HUES6 (cell line): ENCODE data around the gene KDM6B.
"Not testable (repeated sequence)": the region's sequence is repeated elsewhere in the genome, so short reads cannot be mapped to it uniquely, and the experiment has no call there.

Experiments
- H3K27ac ChIP-seq: 2 replicates; pipeline ENCODE4 v1.7.0; 2013; ENCODE audit warnings: low read depth, mild to moderate bottlenecking, low read length, inconsistent platforms
- H3K27me3 ChIP-seq: 2 replicates; pipeline ENCODE4 v1.6.1; 2013; ENCODE audit warnings: low read length; ENCODE audit not compliant: control insufficient read depth, insufficient read depth
- H3K36me3 ChIP-seq: 2 replicates; pipeline ENCODE4 v1.6.1; 2013; ENCODE audit warnings: low read length; ENCODE audit not compliant: control insufficient read depth, insufficient read depth
- H3K4me1 ChIP-seq: 2 replicates; pipeline ENCODE4 v1.6.1; 2013; ENCODE audit warnings: low read length; ENCODE audit not compliant: control insufficient read depth, insufficient read depth
- H3K4me3 ChIP-seq: 2 replicates; pipeline ENCODE4 v1.5.1; 2013; ENCODE audit warnings: low read depth, low read length
- H3K9ac ChIP-seq: one replicate; pipeline ENCODE4 v1.6.1; 2013; ENCODE audit warnings: mild to moderate bottlenecking, low read length
- H3K9me3 ChIP-seq: 2 replicates; pipeline ENCODE4 v1.6.1; 2013; ENCODE audit warnings: low read depth, low read length; ENCODE audit not compliant: control insufficient read depth, insufficient read depth

Gene KDM6B

DNA sequence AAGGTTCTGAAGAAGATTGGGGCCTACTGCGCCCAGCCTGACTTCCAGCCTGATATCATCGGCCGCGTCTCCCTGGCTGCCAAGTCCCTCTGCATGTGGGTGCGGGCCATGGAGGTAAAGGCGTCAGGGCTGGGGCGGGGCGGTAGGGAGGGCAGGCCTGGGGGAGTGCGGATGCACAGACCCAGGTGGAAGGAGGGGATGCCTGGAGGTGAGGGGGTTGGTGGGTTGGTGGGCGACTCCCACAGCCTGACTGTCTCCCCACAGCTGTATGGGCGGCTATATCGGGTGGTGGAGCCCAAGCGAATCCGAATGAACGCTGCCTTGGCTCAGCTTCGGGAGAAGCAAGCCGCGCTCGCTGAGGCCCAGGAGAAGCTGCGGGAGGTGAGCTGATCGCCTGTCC lies 26.8 kb upstream of the KDM6B start:
- no peaks in the 10 kb centered on the region for H3K9me3 ChIP-seq
- no peak overlapping the region for H3K9ac ChIP-seq
- no peak overlapping the region for H3K4me3 ChIP-seq
- H3K27me3 ChIP-seq = no peaks in the 10 kb centered on the region
- no peak overlapping the region for H3K27ac ChIP-seq
- no peaks in the 10 kb centered on the region for H3K4me1 ChIP-seq
- no peaks in the 10 kb centered on the region for H3K36me3 ChIP-seq

DNA sequence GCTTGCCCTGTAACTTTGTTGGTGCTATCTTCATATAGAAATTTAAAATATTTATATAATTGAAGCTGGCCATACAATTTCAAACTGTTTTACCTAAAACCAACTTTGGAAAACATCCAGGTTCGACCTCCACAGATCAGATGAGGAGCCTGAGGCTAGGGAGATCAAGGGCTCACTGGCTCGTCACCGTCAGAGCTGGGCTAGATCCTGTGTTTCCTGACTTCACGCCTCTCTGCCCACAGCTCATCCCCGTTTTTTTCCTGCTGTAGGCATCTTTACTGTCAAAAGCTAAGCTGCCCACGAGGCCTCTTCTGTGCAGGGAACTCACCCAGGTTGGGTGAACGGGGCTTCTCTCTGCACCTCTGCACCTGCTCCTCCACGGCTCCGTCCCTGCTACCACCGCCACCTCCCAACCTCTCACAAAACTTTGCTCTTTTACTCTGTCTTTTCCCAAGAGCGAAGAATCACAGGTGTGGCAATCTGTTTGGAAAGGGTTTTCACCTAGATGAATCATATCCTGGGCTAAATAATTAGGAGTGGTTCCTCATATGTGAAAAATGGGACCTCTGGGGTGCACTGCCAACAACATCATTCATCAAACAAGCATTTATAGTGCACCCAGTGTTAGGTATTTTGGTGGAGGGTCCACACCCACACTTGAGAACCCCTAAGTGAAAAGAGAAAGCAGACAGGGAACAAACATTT lies 24.8 kb upstream of the KDM6B start:
- Histone ChIP-seq H3K27ac (no peak overlapping the region), H3K27me3 (no peaks in the 10 kb centered on the region), H3K9ac (no peak overlapping the region), H3K9me3 (no peaks in the 10 kb centered on the region), H3K36me3 (no peaks in the 10 kb centered on the region), H3K4me3 (no peak overlapping the region), H3K4me1 (no peaks in the 10 kb centered on the region)

DNA sequence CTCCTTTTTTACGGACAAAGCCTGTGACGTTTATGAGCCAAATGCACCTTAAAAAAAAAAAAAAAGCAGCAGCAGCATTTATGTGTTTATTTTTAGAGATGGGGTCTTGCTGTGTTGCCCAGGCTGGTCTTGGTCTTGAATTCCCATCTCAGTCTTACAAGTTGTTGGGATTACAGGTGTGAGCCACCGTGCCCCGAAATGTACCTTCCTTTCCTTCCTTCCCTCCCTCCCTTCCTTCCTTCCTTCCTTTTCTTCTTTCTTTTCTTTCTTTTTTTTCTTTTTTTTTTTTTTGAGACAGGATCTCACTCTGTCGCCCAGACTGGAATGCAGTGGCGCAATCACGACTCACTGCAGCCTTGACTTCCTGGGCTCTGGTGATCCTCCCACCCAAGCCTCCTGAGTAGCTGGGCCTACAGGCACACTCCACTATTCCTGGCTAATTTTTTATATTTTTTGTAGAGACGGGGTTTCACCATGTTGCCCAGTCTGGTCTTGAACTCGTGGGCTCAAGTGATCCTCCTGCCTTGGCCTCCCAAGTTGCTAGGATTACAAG lies 24.1 kb upstream of the KDM6B start:
- H3K4me1 ChIP-seq, H3K27ac ChIP-seq, H3K36me3 ChIP-seq, H3K27me3 ChIP-seq, H3K9me3 ChIP-seq, H3K9ac ChIP-seq, H3K4me3 ChIP-seq: not testable (repeated sequence)

DNA sequence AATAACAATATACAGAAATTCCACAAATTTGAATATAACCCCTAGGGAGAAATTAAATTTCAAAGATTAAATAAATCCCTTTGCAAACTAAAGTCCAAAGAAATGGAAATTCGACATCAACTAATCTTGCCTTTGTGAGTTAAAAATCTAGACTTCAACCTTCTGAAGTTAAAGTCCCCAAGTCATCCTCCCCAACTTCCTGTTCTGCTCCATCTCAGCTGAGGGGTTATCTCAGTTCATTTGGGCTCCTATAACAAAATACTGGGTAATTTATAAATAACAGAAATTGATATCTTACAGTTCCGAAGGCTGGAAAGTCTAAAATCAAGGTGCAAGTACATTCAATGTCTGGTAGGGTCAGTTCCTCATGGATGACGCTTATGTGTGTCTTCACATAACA lies 22.8 kb upstream of the KDM6B start:
- Histone ChIP-seq H3K9me3 (no peaks in the 10 kb centered on the region), H3K4me1 (no peaks in the 10 kb centered on the region), H3K36me3 (no peaks in the 10 kb centered on the region), H3K9ac (no peak overlapping the region), H3K27me3 (no peaks in the 10 kb centered on the region; the same call in 1 of the 2 replicates), H3K27ac (no peak overlapping the region), H3K4me3 (no peak overlapping the region)

DNA sequence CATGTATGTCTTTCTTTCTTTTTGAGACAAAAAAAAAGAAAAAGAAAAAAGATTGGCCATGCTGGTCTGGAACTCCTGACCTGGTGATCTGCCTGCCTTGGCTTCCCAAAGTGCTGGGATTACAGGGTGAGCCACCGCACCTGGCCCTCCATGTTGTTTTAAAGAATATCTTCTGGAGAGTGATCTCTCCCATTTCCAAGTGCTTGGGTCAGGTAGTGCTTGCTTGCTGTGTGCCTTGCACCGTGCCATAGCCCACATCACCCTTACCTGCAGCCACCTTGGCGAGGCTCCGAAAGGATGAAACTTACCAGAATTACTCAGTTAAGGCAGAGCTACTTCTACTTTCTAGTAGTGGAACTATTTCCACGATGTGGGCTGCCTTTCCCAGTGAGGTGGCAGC lies 19.0 kb upstream of the KDM6B start:
- H3K27me3 ChIP-seq = peaks cover 10% of the 10 kb centered on the region; the same call in 1 of the 2 replicates
- no peak overlapping the region for H3K9ac ChIP-seq
- no peak overlapping the region for H3K4me3 ChIP-seq
- no peaks in the 10 kb centered on the region for H3K36me3 ChIP-seq
- no peak overlapping the region for H3K27ac ChIP-seq
- H3K4me1 ChIP-seq = no peaks in the 10 kb centered on the region; the same call in 1 of the 2 replicates
- H3K9me3 ChIP-seq = no peaks in the 10 kb centered on the region

DNA sequence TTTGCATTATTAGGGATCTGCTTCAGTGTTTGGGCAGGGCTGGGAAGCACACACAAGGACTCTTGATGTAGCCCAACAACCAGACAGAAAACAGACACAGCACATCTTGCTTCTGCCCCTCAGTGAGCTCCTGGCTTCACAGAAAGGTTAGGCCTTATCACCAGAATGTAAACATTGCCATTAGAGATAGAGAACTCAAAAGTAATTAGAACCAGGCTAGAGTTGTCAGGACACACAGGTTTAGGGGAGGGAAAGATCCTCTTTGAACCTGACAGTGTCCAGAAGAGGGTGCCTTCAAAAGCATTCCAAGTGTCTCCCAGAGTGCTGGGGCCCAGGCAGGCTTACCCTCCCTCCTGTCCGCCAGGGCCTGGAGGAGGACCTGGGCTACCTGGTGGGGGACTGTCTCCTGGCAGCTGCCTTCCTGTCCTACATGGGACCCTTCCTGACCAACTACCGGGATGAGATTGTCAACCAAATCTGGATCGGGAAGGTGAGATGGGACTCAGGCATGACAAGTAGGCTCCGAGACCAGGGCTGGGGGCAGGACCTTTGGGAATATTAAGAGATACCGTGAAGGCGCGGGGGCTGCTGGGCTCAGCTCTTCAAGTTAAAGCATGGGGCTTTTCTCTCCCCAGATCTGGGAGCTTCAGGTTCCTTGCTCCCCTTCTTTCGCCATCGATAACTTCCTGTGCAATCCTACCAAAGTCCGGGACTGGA lies 16.9 kb upstream of the KDM6B start:
- no peaks in the 10 kb centered on the region for H3K9me3 ChIP-seq
- peaks cover 10% of the 10 kb centered on the region; the same call in 1 of the 2 replicates for H3K27me3 ChIP-seq
- H3K4me1 ChIP-seq = no peaks in the 10 kb centered on the region; the same call in 1 of the 2 replicates
- no peak overlapping the region for H3K27ac ChIP-seq
- no peak overlapping the region for H3K4me3 ChIP-seq
- no peak overlapping the region for H3K9ac ChIP-seq
- no peaks in the 10 kb centered on the region for H3K36me3 ChIP-seq

DNA sequence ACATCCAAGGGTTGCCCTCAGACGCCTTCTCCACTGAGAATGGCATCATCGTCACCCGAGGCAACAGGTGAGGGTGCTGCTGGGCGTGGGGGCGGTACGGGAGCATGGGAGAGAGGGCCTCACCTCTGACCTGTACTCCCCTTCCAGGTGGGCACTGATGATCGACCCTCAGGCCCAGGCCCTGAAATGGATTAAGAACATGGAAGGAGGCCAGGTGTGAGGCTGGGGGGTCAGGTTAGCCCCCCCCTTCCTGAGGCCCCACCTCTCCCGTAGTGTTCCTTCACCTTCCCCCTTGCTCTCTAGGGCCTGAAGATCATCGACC lies 16.4 kb upstream of the KDM6B start:
- Histone ChIP-seq H3K27me3 (peaks cover 10% of the 10 kb centered on the region; the same call in 1 of the 2 replicates), H3K9me3 (no peaks in the 10 kb centered on the region), H3K4me3 (no peak overlapping the region), H3K36me3 (no peaks in the 10 kb centered on the region), H3K4me1 (no peaks in the 10 kb centered on the region; the same call in 1 of the 2 replicates), H3K27ac (no peak overlapping the region), H3K9ac (no peak overlapping the region)

DNA sequence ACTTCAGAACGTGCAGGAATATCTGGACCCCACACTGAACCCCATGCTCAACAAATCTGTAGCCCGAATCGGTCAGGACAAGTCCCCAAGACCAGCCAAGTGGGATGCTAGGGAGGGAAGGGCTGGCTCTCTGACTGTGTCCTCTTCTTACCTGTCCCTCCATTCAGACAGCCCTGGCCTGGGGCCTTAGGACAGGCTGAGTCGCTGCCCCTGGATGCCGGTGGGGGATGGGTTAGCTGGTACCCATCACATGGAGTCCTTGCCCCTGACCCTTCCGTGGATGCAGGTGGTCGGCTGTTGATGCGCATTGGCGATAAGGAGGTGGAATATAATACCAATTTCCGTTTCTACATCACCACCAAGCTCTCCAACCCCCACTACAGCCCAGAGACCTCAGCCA lies 16.0 kb upstream of the KDM6B start:
- H3K4me1 ChIP-seq = no peaks in the 10 kb centered on the region; the same call in 1 of the 2 replicates
- H3K27me3 ChIP-seq = peaks cover 10% of the 10 kb centered on the region; the same call in 1 of the 2 replicates
- no peak overlapping the region for H3K9ac ChIP-seq
- H3K27ac ChIP-seq = no peak overlapping the region
- no peak overlapping the region for H3K4me3 ChIP-seq
- H3K36me3 ChIP-seq = no peaks in the 10 kb centered on the region
- no peaks in the 10 kb centered on the region for H3K9me3 ChIP-seq

DNA sequence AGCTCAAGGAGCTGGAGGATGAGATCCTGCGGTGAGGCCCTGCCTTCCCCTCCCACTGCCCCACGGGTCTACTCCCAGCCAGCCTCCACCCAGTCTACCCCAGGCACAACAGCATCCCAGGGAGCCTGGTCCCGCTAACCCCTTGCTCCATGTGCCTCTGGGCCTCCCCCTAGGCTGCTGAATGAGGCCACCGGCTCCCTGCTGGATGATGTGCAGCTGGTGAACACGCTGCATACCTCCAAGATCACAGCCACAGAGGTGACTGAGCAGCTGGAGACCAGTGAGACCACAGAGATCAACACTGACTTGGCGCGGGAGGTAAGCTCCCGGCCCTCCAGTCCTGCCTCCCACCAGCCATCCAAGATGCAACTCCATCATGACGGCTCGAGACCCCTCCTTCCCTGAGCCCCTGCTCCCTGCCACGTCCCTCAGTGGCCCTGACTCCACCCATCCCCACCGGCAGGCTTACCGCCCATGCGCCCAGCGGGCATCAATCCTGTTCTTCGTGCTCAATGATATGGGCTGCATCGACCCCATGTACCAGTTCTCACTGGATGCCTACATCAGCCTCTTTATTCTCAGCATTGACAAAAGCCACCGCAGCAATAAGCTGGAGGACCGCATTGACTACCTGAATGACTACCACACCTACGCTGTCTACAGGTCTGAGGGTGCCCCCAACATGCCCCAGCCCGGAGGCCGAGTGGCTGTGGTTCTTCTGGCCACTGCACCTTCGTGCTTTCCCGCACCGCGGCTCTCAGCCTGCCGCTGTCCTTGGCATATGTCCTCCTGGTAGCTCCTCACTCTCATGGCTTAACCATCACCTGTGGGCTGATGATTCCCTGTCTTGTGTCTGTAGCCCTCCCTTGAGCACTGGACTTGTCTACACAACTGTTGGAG lies 15.0 kb upstream of the KDM6B start:
- Histone ChIP-seq H3K36me3 (no peaks in the 10 kb centered on the region), H3K4me1 (peaks cover 7% of the 10 kb centered on the region; the same call in 1 of the 2 replicates), H3K4me3 (no peak overlapping the region), H3K9me3 (no peaks in the 10 kb centered on the region), H3K27ac (no peak overlapping the region), H3K9ac (no peak overlapping the region), H3K27me3 (peaks cover 19% of the 10 kb centered on the region)

DNA sequence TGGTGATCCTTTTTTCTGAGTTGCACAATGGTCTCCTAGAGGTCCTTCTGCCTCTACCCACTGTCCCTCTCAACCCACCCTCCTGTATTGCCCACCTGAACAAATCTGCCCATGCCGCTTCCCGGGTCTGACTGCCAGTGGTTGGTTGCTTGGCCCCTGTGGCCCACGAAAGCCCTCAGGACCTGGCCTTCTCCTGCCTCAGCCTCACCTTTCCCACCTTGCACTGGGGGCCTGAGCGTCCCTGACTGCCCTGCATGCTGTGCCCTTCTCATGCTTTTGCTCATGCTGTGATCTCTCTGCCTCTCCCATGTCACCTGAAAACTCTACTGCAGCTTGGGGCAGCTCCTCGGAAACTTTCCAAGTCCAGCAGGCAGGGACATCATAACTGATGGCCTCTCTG lies 13.8 kb upstream of the KDM6B start:
- Histone ChIP-seq H3K27me3 (peaks cover 30% of the 10 kb centered on the region), H3K36me3 (no peaks in the 10 kb centered on the region), H3K9ac (no peak overlapping the region), H3K9me3 (no peaks in the 10 kb centered on the region), H3K27ac (no peak overlapping the region), H3K4me1 (peaks cover 8% of the 10 kb centered on the region; the same call in 1 of the 2 replicates), H3K4me3 (no peak overlapping the region)
